ENCODE results near the gene MRAS. TPM values are rescaled to one million over a fixed set of nuclear protein-coding genes. Genes with fewer than 3 reads are reported as not detected.

The MRAS gene
- total and polyA plus RNA-seq, 2 of the 4 experiments (the other 2 are of a cell fraction) = 59.3 to 60.6 TPM

- Histone ChIP-seq H3K23ac (ENCODE audit: low read depth, low read length) (no peak overlapping the region), H2BK120ac (ENCODE audit: low read depth, low read length) (no peak overlapping the region), H2BK5ac (ENCODE audit: low read depth, low read length, poor library complexity, severe bottlenecking) (no peak overlapping the region), H4K20me1 (ENCODE audit: insufficient read depth, low read length) (peaks cover 16% of the 10 kb centered on the region), H3K79me1 (ENCODE audit: low read depth in 1 of 2, low read length in 2 of 2) (peaks cover 8 to 40% of the 10 kb centered on the region in 2 experiments), H2AK9ac (replicated peaks; ENCODE audit: low read depth, low read length, poor library complexity) (no peak overlapping the region), H3K27me3 (ENCODE audit: control insufficient read depth, insufficient read depth, low read length) (no peaks in the 10 kb centered on the region), H4K5ac (ENCODE audit: low read depth, low read length) (no peak overlapping the region), H3K4ac (ENCODE audit: low read depth, low read length) (no peak overlapping the region), H2AK5ac (ENCODE audit: low read depth, low read length) (no peak overlapping the region), H2AFZ (replicated peaks; ENCODE audit: low read length, poor library complexity) (no peak overlapping the region), H3K56ac (ENCODE audit: extremely low read depth, insufficient read depth, low read length) (no peak overlapping the region), H2BK20ac (ENCODE audit: low read depth, low read length) (no peak overlapping the region), H4K8ac (ENCODE audit: low read depth in 2 of 2, low read length in 2 of 2) (no peak overlapping the region), H3K9me1 (ENCODE audit: insufficient read depth, low read length) (peaks cover 17% of the 10 kb centered on the region), H3K4me1 (ENCODE audit: control insufficient read depth, insufficient read depth, low read length) (no peaks in the 10 kb centered on the region), H3K9me3 (ENCODE audit: control insufficient read depth, insufficient read depth, low read length) (no peaks in the 10 kb centered on the region), H3K4me2 (ENCODE audit: low read depth, low read length) (no peak overlapping the region), H3K18ac (ENCODE audit: low read depth, low read length) (no peak overlapping the region), H3K4me3 (ENCODE audit: insufficient read depth, low read depth, low read length) (no peak overlapping the region), H3K9ac (ENCODE audit: low read depth, low read length) (no peak overlapping the region), H3K27ac (ENCODE audit: insufficient read depth, low read length) (no peak overlapping the region), H3K14ac (replicated peaks; ENCODE audit: low read depth, low read length) (no peak overlapping the region), H4K91ac (ENCODE audit: insufficient read depth, low read depth, low read length) (no peak overlapping the region), H3K36me3 (ENCODE audit: control insufficient read depth, insufficient read depth, low read length) (no peaks in the 10 kb centered on the region), H2BK15ac (ENCODE audit: low read depth, low read length) (no peak overlapping the region)
- POLR2A ChIA-PET (ENCODE audit: unreplicated experiment) = no interaction called here
- no CpG with 5 or more reads among the region's 7 CpGs for WGBS, 2 experiments (ENCODE audit: extremely low coverage in 2 of 2, insufficient read length in 1 of 2)
- ATAC-seq (ENCODE audit: low read depth) = no peak
- DNase-seq = no peak
- dilution Hi-C loops (cut with HindIII; ENCODE audit: low sequenced_read_pairs, unreplicated experiment) = no loop called here
- TF ChIP-seq RFX5 (IDR thresholded peaks at IDR 0.05; ENCODE audit: low read depth, low read length) = no peak
- no TSS peak for BruUV-seq (replicated peaks)
- in situ Hi-C loops (cut with MboI; ENCODE audit: low sequenced_read_pairs) = no loop called here
- intact Hi-C loops (cut with micrococcal nuclease) = no loop called here
- CTCF ChIA-PET = interaction anchor here (1.5 kb wide), 1 partner anchor 9 kb away, joined by 5 read pairs; no protein-coding TSS in a partner anchor
Measured at GRCh38 chr3:138367326-138367850, 19.0 kb downstream of the MRAS start.
